ENCODE data around the gene A3GALT2. TPM values are rescaled to one million over a fixed set of nuclear protein-coding genes. Genes with fewer than 3 reads are reported as not detected.

The A3GALT2 gene
- total RNA-seq, 1 experiment from 2014 or later: not detected

GRCh38 chr1:33369764-33370163 is 48.9 kb upstream of the A3GALT2 start:
- H3K4me1 ChIP-seq (ENCODE audit: insufficient read depth, low read length): 0 out of 2 replicates have a peak, but pooled peaks cover under 1% of the 10 kb centered on the region
- no peaks in the 10 kb centered on the region for H3K9me3 ChIP-seq (ENCODE audit: control insufficient read depth, low read depth, low read length)
- DNase-seq: no peak
- TF ChIP-seq, protein P1, sequence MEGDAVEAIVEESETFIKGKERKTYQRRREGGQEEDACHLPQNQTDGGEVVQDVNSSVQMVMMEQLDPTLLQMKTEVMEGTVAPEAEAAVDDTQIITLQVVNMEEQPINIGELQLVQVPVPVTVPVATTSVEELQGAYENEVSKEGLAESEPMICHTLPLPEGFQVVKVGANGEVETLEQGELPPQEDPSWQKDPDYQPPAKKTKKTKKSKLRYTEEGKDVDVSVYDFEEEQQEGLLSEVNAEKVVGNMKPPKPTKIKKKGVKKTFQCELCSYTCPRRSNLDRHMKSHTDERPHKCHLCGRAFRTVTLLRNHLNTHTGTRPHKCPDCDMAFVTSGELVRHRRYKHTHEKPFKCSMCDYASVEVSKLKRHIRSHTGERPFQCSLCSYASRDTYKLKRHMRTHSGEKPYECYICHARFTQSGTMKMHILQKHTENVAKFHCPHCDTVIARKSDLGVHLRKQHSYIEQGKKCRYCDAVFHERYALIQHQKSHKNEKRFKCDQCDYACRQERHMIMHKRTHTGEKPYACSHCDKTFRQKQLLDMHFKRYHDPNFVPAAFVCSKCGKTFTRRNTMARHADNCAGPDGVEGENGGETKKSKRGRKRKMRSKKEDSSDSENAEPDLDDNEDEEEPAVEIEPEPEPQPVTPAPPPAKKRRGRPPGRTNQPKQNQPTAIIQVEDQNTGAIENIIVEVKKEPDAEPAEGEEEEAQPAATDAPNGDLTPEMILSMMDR (conservative IDR thresholded peaks at IDR 0.05): no peak
- peaks cover 15% of the 10 kb centered on the region for H3K27me3 Mint-ChIP-seq (ENCODE audit: low read depth)
- H3K4me1 Mint-ChIP-seq: peaks cover 20 to 32% of the 10 kb centered on the region in 2 experiments
- H3K56ac ChIP-seq (ENCODE audit: insufficient read length, low read depth, low read length): no peak overlapping the region
- no peak overlapping the region for H3T11ph ChIP-seq (ENCODE audit: low read length)
- H2BK120ac ChIP-seq (ENCODE audit: low read depth, low read length, poor library complexity, severe bottlenecking): no peak overlapping the region
- H3K4me2 ChIP-seq (ENCODE audit: insufficient read depth, insufficient read length, low read length): no peak overlapping the region
- no peak overlapping the region for H3K23ac ChIP-seq (ENCODE audit: insufficient read length, low read depth, low read length)
- H4K20me1 ChIP-seq (ENCODE audit: control insufficient read depth, insufficient read depth, insufficient read length): no peaks in the 10 kb centered on the region
- no peak overlapping the region for H2BK5ac ChIP-seq (ENCODE audit: insufficient read length, low read length)
- H3K27ac Mint-ChIP-seq: no peak overlapping the region
- no peak overlapping the region for H2AFZ ChIP-seq (ENCODE audit: low read length)
- no peaks in the 10 kb centered on the region for H3K23me2 ChIP-seq (ENCODE audit: insufficient read length, low read depth, low read length, poor library complexity, severe bottlenecking)
- H2BK12ac ChIP-seq (ENCODE audit: insufficient read length, low read depth, low read length): no peak overlapping the region
- H3K14ac ChIP-seq (ENCODE audit: insufficient read depth, low read length): no peak overlapping the region
- no peak overlapping the region for H3K4me3 Mint-ChIP-seq
- no peaks in the 10 kb centered on the region for H3K79me2 ChIP-seq (ENCODE audit: insufficient read depth, low read length)
- H2BK20ac ChIP-seq (ENCODE audit: low read depth, low read length, poor library complexity, severe bottlenecking): no peak overlapping the region
- H3K27ac ChIP-seq (ENCODE audit: insufficient read length, low read depth, low read length): no peak overlapping the region
- H4K91ac ChIP-seq (ENCODE audit: insufficient read length, low read depth, low read length): no peak overlapping the region
- no peak overlapping the region for H4K5ac ChIP-seq (ENCODE audit: insufficient read length, low read depth, low read length)
- H3K18ac ChIP-seq (ENCODE audit: insufficient read length, low read depth, low read length): no peak overlapping the region
- no peak overlapping the region for H3K4ac ChIP-seq (ENCODE audit: low read depth, low read length)
- peaks cover 0 to 2% of the 10 kb centered on the region in 2 experiments; a peak in 1 of 5 replicates for H3K9me3 Mint-ChIP-seq
- H4K8ac ChIP-seq (replicated peaks; ENCODE audit: insufficient read length, low read depth, low read length): no peak overlapping the region
- H3K9ac ChIP-seq (ENCODE audit: extremely low read depth, insufficient read length, low read length): no peak overlapping the region
- no CpG with 5 or more reads among the region's 2 CpGs for WGBS (ENCODE audit: extremely low coverage, insufficient read length, low lambda C conversion rate)
- no peaks in the 10 kb centered on the region for H3K27me3 ChIP-seq (ENCODE audit: insufficient read depth, low read length)
- no peaks in the 10 kb centered on the region for H3K79me1 ChIP-seq (ENCODE audit: insufficient read depth, low read depth, low read length, poor library complexity, severe bottlenecking)
- H2BK15ac ChIP-seq (ENCODE audit: low read depth, low read length): no peak overlapping the region
- H3K36me3 Mint-ChIP-seq (ENCODE audit: insufficient read depth in 1 of 3, low read depth in 3 of 3): peaks cover 0 to 3% (median 0%) of the 10 kb centered on the region in 3 experiments; a peak in 1 of 7 replicates
- H2AK5ac ChIP-seq (ENCODE audit: insufficient read length, low read length): no peak overlapping the region

Data from H9 (cell line).